GM18873 (cell line): ENCODE results near the gene OR52E1.

Experiments
- ATAC-seq: cut with Tn5 transposase; IDR thresholded peaks from one replicate; pipeline ENCODE4 v1.9.1; 2021; ENCODE audit warnings: mild to moderate bottlenecking, moderate library complexity, moderate number of reproducible peaks; ENCODE audit not compliant: unreplicated experiment, low FRiP score

Gene OR52E1

DNA sequence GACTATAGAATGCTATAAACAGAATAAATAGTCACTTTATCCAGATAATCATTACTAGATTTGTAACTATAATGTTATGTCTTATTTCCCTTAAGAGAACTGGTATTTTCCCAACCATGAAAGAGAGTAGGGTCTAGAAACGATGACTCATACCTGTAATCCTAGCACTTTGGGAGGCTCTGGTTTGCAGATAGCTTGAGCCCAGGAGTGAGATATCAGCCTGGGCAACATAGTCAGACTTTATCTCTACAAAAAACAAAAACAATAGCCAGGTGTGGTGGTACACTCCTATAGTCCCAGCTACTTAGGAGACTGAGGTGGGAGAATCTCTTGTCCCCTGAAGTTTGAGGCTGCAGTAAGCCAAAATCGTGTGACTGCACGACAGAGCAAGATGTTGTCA lies 37.9 kb downstream of the OR52E1 start:
- ATAC-seq = no peak

DNA sequence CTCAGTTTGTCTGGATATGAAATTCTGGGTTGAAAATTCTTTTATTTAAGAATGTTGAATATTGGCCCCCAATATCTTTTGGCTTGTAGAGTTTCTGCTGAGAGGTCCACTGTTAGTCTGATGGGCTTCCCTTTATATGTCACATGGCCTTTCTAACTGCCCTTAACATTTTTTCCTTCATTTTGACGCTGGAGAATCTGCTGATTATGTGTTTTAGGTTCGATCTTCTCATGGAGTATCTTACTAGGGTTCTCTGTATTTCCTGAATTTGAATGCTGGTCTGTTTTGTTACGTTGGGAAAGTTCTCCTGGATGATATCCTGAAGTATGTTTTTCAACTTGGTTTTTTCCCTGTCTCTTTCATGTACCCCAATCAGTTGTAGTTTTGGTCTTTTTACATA lies 46.0 kb downstream of the OR52E1 start:
- no peak for ATAC-seq

DNA sequence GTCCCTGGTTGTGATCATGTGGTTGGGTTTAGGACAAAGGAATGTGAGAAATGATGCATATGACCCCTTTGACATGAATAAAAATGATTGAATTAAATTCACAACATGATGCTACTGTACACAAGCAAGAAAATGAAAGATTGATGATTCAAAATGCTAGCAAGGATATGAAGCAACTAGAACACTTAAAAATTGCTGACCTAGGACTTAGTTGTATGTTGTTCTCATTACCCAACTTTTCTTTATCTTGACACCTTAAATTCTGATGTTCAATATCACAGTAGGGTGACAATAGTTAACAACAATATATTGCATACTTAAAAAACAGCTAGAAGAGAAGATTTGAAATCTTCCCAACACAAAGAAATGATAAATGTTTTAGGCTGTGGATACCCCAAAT lies 48.2 kb downstream of the OR52E1 start:
- ATAC-seq = no peak

DNA sequence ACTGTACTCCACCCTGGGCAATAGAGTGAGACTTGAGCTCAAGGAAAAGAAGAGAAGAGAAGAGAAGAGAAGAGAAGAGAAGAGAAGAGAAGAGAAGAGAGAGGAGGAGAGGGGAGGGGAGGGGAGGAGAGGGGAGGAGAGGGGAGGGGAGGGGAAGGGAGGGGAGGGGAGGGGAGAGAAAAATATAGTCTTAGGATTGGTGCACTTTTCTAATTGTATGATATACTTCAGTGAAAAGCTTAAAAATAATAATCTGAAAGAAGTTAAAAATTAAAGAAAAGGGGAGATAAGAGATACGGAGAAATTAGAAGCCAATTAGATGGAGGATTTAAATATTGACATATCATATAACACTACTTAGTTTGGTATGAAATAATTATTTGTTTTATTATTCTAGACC lies 49.5 kb downstream of the OR52E1 start:
- no peak for ATAC-seq
